ENCODE measurements around the gene PLLP.

The PLLP gene

DNA sequence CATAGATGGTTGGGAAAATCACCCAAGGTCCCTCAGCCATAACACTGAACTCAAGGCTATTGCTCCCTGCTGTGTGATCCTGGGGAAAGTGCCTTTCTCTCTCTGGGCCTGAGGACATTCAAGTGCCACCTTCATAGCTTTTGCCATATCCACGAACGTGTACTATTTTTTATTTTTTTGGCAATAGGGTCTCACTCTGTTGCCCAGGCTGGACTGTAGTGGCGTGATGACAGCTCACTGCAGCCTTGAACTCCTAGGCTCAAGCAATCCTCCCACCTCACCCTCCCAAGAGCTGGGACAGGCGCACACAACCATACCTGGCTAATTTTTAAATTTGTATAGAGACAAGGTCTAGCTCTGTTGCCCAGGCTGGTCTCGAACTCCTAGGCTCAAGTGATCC is 10.6 kb downstream of the PLLP start:
- no peaks in the 10 kb centered on the region for H4K20me1 ChIP-seq (ENCODE audit: insufficient read depth, low read length, poor library complexity, severe bottlenecking)
- H3K4me3 ChIP-seq (ENCODE audit: low read length, poor library complexity, severe bottlenecking): no peak overlapping the region
- no peaks in the 10 kb centered on the region for H3K36me3 ChIP-seq (ENCODE audit: insufficient read depth, low read length)
- H3K4me2 ChIP-seq (ENCODE audit: low read depth, low read length, poor library complexity, severe bottlenecking): no peak overlapping the region
- H3K9me2 ChIP-seq (replicated peaks; ENCODE audit: low read depth, low read length): no peaks in the 10 kb centered on the region
- no peaks in the 10 kb centered on the region for H3F3A ChIP-seq (ENCODE audit: low read depth)
- H2AFZ ChIP-seq (ENCODE audit: low read length): no peak overlapping the region
- TF ChIP-seq EZH2phosphoT487 (IDR thresholded peaks at IDR 0.05; ENCODE audit: borderline replicate concordance): no peak
- TF ChIP-seq, protein P1, sequence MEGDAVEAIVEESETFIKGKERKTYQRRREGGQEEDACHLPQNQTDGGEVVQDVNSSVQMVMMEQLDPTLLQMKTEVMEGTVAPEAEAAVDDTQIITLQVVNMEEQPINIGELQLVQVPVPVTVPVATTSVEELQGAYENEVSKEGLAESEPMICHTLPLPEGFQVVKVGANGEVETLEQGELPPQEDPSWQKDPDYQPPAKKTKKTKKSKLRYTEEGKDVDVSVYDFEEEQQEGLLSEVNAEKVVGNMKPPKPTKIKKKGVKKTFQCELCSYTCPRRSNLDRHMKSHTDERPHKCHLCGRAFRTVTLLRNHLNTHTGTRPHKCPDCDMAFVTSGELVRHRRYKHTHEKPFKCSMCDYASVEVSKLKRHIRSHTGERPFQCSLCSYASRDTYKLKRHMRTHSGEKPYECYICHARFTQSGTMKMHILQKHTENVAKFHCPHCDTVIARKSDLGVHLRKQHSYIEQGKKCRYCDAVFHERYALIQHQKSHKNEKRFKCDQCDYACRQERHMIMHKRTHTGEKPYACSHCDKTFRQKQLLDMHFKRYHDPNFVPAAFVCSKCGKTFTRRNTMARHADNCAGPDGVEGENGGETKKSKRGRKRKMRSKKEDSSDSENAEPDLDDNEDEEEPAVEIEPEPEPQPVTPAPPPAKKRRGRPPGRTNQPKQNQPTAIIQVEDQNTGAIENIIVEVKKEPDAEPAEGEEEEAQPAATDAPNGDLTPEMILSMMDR (conservative IDR thresholded peaks at IDR 0.05; ENCODE audit: low read length): no peak
- H3K9ac ChIP-seq (ENCODE audit: low read depth, low read length, poor library complexity, severe bottlenecking): no peak overlapping the region
- no peaks in the 10 kb centered on the region for H3K79me2 ChIP-seq (ENCODE audit: insufficient read depth, low read length)
- H3K27me3 ChIP-seq (ENCODE audit: insufficient read depth, low read length, poor library complexity, severe bottlenecking): peaks cover 11% of the 10 kb centered on the region
- no peaks in the 10 kb centered on the region for H3K9me3 ChIP-seq (ENCODE audit: insufficient read depth, low read depth, low read length)
- peaks cover 9% of the 10 kb centered on the region for H3K4me1 ChIP-seq (ENCODE audit: insufficient read depth, low read length, poor library complexity, severe bottlenecking)

DNA sequence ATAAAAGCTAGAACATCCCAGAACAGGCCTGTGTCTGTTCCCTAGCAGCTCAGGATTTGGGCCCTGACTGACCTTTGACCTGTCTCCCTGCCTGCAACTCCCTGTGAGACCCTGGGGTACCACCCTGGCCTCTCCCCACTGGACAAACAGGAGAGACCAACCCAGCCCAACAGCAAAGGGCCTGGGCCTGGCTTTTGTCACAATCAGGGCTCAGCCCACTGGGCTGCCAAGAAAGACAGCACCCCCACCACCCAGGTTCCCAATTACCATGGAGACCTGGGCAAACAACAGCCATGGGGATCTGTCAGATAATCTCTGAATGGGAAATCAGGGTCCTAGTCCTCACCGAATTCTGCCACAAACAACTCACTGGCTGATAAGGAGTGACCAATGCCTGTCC is 11.1 kb downstream of the PLLP start:
- H2AFZ ChIP-seq (ENCODE audit: low read length): no peak overlapping the region
- H3K9me2 ChIP-seq (replicated peaks; ENCODE audit: low read depth, low read length): no peaks in the 10 kb centered on the region
- no peaks in the 10 kb centered on the region for H3K79me2 ChIP-seq (ENCODE audit: insufficient read depth, low read length)
- H3K9ac ChIP-seq (ENCODE audit: low read depth, low read length, poor library complexity, severe bottlenecking): no peak overlapping the region
- peaks cover 9% of the 10 kb centered on the region for H3K4me1 ChIP-seq (ENCODE audit: insufficient read depth, low read length, poor library complexity, severe bottlenecking)
- H3K4me2 ChIP-seq (ENCODE audit: low read depth, low read length, poor library complexity, severe bottlenecking): no peak overlapping the region
- no peaks in the 10 kb centered on the region for H3F3A ChIP-seq (ENCODE audit: low read depth)
- TF ChIP-seq EZH2phosphoT487 (IDR thresholded peaks at IDR 0.05; ENCODE audit: borderline replicate concordance): no peak
- TF ChIP-seq, protein P1 (conservative IDR thresholded peaks at IDR 0.05; ENCODE audit: low read length): no peak
- no peaks in the 10 kb centered on the region for H4K20me1 ChIP-seq (ENCODE audit: insufficient read depth, low read length, poor library complexity, severe bottlenecking)
- no peak overlapping the region for H3K4me3 ChIP-seq (ENCODE audit: low read length, poor library complexity, severe bottlenecking)
- H3K9me3 ChIP-seq (ENCODE audit: insufficient read depth, low read depth, low read length): no peaks in the 10 kb centered on the region
- H3K27me3 ChIP-seq (ENCODE audit: insufficient read depth, low read length, poor library complexity, severe bottlenecking): peaks cover 6% of the 10 kb centered on the region
- H3K36me3 ChIP-seq (ENCODE audit: insufficient read depth, low read length): no peaks in the 10 kb centered on the region

DNA sequence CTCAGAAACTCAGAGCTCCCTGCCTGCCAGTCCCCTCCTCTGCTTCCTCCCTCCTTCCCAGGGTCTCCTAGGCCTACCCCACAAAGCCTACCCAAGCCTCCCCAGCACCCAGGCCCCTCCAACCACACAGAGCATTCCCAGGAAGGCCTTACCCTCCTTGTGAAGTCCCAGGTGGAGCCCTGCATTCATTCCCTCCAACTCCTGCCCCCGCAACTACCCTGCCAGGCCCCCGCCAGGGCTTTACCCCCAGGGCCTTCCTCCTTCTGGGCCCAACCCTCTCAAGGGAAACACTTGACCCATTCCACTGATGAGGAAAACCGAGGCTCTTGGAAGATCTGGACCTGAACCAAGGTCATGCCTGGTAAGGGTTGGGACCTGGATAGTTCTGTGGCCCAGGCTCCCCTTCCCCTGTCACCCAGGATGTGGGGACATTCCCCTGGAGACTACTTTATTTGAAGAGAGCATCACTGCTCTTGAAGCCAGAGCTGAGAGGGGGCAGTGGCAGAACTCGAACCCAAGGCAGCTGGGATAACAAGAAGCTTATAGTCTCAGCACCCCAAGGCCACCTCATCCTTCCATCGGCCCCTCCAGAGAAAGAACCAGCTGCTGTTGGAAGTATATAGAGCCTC is 12.5 kb downstream of the PLLP start:
- H3F3A ChIP-seq (ENCODE audit: low read depth): no peaks in the 10 kb centered on the region
- H3K9ac ChIP-seq (ENCODE audit: low read depth, low read length, poor library complexity, severe bottlenecking): no peak overlapping the region
- H2AFZ ChIP-seq (ENCODE audit: low read length): no peak overlapping the region
- no peak for TF ChIP-seq EZH2phosphoT487 (IDR thresholded peaks at IDR 0.05; ENCODE audit: borderline replicate concordance)
- TF ChIP-seq, protein P1 (conservative IDR thresholded peaks at IDR 0.05; ENCODE audit: low read length): no peak
- no peaks in the 10 kb centered on the region for H3K9me2 ChIP-seq (replicated peaks; ENCODE audit: low read depth, low read length)
- no peaks in the 10 kb centered on the region for H3K9me3 ChIP-seq (ENCODE audit: insufficient read depth, low read depth, low read length)
- no peaks in the 10 kb centered on the region for H3K79me2 ChIP-seq (ENCODE audit: insufficient read depth, low read length)
- no peak overlapping the region for H3K4me2 ChIP-seq (ENCODE audit: low read depth, low read length, poor library complexity, severe bottlenecking)
- H4K20me1 ChIP-seq (ENCODE audit: insufficient read depth, low read length, poor library complexity, severe bottlenecking): no peaks in the 10 kb centered on the region
- H3K4me1 ChIP-seq (ENCODE audit: insufficient read depth, low read length, poor library complexity, severe bottlenecking): peaks cover 4% of the 10 kb centered on the region
- no peaks in the 10 kb centered on the region for H3K36me3 ChIP-seq (ENCODE audit: insufficient read depth, low read length)
- H3K27me3 ChIP-seq (ENCODE audit: insufficient read depth, low read length, poor library complexity, severe bottlenecking): peaks cover 6% of the 10 kb centered on the region
- no peak overlapping the region for H3K4me3 ChIP-seq (ENCODE audit: low read length, poor library complexity, severe bottlenecking)
